Stomach (tissue), 9 donors: ENCODE results near the gene ZNF507. TPM values are rescaled to one million over a fixed set of nuclear protein-coding genes. Genes with fewer than 3 reads are reported as not detected.

Experiments used
- DNase-seq, 2 donors: peaks; one replicate each; pipeline versions ENCODE4 v3.0.0 to v3.0.0-alpha.2; 2013 to 2019
- H3K27ac ChIP-seq, 5 donors: fragments of 200-600 bp in 4 of 5; sonication (generic) in 4 of 5; one replicate each; pipeline ENCODE4 v1.5.1; 2013 to 2019; ENCODE audit warnings: mild to moderate bottlenecking in 1 of 5, moderate library complexity in 1 of 5
- H3K27me3 ChIP-seq, 3 donors: fragments of 200-600 bp; sonication (generic); one replicate each; pipeline ENCODE4 v1.5.1; 2017 to 2019; ENCODE audit warnings: mixed run types in 1 of 3
- H3K36me3 ChIP-seq, 4 donors: fragments of 200-600 bp; sonication (generic); 1 replicate in 3 of 4; 2 replicates in 1 of 4; pipeline ENCODE4 v1.5.1; 2016 to 2019
- H3K4me1 ChIP-seq, 4 donors: fragments of 200-600 bp; sonication (generic); one replicate each; pipeline ENCODE4 v1.5.1; 2016 to 2019
- H3K4me3 ChIP-seq, 4 donors: fragments of 200-600 bp; sonication (generic) in 3 of 4; one replicate each; pipeline ENCODE4 v1.5.1; 2016 to 2019; ENCODE audit warnings: mild to moderate bottlenecking in 1 of 4
- H3K9me3 ChIP-seq, 4 donors: fragments of 200-600 bp; sonication (generic); one replicate each; pipeline ENCODE4 v1.5.1; 2016 to 2019
- EP300 ChIP-seq: sonication (generic); formaldehyde crosslinking; IDR thresholded peaks from one replicate; pipeline ENCODE4 v1.6.1; 2017; ENCODE audit warnings: antibody characterized with exemption
- POLR2A ChIP-seq, 4 donors: fragments of 450-650 bp; IDR thresholded peaks; one replicate each; pipeline ENCODE4 v1.6.1; 2016; ENCODE audit warnings: antibody characterized with exemption in 4 of 4, control low read depth in 2 of 4, mild to moderate bottlenecking in 1 of 4, moderate library complexity in 1 of 4
- POLR2AphosphoS5 ChIP-seq, 3 donors: sonication (generic); formaldehyde crosslinking; IDR thresholded peaks; one replicate each; pipeline ENCODE4 v1.6.1; 2016; ENCODE audit warnings: antibody characterized with exemption in 3 of 3
- WGBS, 5 donors: extraction: QIAGEN DNeasy Blood & Tissue Kit in 3 of 5; methylation state at CpG; one replicate each; pipeline versions ENCODE4 v1.1.5 to v1.1.7; 2013 to 2018; 5-methylcytosine and 5-hydroxymethylcytosine counted together
- intact Hi-C: fragments of 100-400 bp; cut with DNase I; formaldehyde crosslinking; loops from one replicate; pipeline ENCODE4 v1.15.1; 2023; ENCODE audit warnings: low total_unique reads
- polyA plus RNA-seq, 3 donors: library from polyadenylated mRNA; stranded (reverse); fragments of 200-250 nt; gene quantifications; one replicate each; pipeline ENCODE4 v1.2.3, GENCODE V29; 2013
- total RNA-seq, 5 donors: library from RNA; depleted of rRNA; stranded (reverse); fragments of >200 nt; gene quantifications; one replicate each; pipeline versions ENCODE4 v1.1.0 to v1.2.3, GENCODE V29; 2014 to 2016
- TF ChIP-seq, protein P1 (sequence below), 7 experiments: fragments of 450-650 bp in 4 of 7; fragments of 200-600 bp in 3 of 7; sonication (generic) in 3 of 7; IDR thresholded peaks; one replicate each; pipeline ENCODE4 v1.5.1; 2016 to 2019; ENCODE audit warnings: antibody characterized with exemption in 7 of 7, control low read depth in 2 of 7, mild to moderate bottlenecking in 1 of 7
- donor health status: healthy with polysubstance abuse.
- donor health status: Bipolar disorder and iron deficiency.
- donor health status: healthy.

The ZNF507 gene
- total and polyA plus RNA-seq, 8 donors = 2.8 to 76.5 (median 16.9) TPM

DNA sequence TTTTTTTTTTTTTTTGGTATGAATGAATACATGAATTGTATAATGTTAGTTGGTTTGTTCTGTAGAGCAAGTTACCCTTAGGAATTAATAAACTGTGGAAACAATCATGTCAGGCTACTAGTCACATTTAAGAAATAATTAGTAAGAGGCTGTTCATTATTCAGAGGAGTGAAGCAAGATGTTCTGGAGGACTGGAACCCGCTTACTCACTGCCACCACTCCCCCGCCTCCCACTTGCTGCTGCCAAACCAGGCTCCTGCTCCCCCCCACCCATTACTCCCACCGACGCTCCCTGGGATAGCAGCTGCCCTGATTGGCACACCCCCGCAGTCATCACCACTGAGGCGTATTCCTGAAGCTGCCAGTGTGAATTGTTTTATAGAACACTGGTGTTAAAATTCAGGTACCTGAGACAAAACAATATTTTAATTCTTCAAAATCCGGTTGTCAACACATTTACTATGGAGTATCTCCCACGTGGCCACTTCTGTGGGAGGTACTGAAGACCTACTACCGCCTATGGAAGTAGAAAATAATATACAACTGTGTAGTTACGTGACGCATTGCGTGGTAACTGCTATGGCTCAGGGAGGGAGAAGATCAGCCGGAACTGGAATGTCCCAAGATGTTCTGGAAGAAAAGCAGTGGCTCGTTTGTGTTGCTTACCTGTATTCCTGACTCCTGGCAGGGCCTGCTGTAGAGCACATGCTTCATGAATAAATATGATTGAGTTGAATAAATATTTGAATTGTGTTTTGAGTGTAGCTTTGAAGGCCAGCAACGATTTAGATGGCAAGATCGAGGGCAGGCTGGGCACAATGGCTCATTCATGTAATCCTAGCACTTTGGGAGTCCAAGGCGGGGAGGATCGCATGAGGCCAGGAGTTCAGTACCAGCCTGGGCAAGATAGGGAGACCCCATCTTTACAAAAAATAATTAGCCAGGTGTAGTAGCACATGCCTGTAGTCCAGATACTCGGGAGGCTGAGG is 61.9 kb downstream of the ZNF507 start:
- Histone ChIP-seq H3K4me1 (peaks cover 0 to 43% (median 31%) of the 10 kb centered on the region in 4 donors), H3K27me3 (no peaks in the 10 kb centered on the region), H3K9me3 (no peaks in the 10 kb centered on the region), H3K4me3 (peak overlapping the region in 3 of 4 donors; percentile 69 to 86 (median 83)), H3K36me3 (peaks cover 19 to 39% (median 36%) of the 10 kb centered on the region in 4 donors), H3K27ac (peak overlapping the region; percentile 84 to 99 (median 98))
- WGBS, 5 donors = 28 to 60% (median 46%) methylated on average over 18 to 19 of the region's 19 CpGs
- intact Hi-C loops = no loop called here
- no peak for TF ChIP-seq POLR2A (IDR thresholded peaks at IDR 0.05)
- TF ChIP-seq, protein P1, sequence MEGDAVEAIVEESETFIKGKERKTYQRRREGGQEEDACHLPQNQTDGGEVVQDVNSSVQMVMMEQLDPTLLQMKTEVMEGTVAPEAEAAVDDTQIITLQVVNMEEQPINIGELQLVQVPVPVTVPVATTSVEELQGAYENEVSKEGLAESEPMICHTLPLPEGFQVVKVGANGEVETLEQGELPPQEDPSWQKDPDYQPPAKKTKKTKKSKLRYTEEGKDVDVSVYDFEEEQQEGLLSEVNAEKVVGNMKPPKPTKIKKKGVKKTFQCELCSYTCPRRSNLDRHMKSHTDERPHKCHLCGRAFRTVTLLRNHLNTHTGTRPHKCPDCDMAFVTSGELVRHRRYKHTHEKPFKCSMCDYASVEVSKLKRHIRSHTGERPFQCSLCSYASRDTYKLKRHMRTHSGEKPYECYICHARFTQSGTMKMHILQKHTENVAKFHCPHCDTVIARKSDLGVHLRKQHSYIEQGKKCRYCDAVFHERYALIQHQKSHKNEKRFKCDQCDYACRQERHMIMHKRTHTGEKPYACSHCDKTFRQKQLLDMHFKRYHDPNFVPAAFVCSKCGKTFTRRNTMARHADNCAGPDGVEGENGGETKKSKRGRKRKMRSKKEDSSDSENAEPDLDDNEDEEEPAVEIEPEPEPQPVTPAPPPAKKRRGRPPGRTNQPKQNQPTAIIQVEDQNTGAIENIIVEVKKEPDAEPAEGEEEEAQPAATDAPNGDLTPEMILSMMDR (IDR thresholded peaks at IDR 0.05) = no peak
- no peak for TF ChIP-seq EP300
- peak in 2 of 3 donors; percentile 41 to 62 for TF ChIP-seq POLR2AphosphoS5 (IDR thresholded peaks at IDR 0.05)
- peak; percentile 68 to 70 for DNase-seq

DNA sequence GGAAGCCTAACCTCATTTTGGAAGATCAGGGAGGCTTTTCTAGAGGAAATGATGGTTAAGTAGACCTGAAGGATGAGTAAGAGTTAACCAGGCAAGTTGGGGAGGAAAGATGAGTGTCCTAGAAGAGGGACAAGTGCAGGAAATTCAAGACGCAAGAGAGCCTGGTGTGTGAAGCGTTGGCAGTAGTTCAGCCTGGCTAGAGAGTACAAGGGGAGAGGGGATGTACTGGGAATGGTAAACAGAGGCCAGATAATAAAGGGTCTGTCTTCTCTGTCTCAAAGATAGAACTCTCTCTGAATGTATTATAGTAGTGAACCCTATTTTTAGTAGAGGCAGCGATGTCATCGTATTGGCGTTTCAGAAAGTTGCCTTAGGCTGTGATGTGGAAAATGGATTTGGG is 69.8 kb downstream of the ZNF507 start:
- H3K27me3 ChIP-seq = no peaks in the 10 kb centered on the region
- H3K4me3 ChIP-seq = no peak overlapping the region
- intact Hi-C loops = no loop called here
- no peaks in the 10 kb centered on the region for H3K9me3 ChIP-seq
- H3K36me3 ChIP-seq = peaks cover 38 to 85% (median 78%) of the 10 kb centered on the region in 4 donors
- no peaks in the 10 kb centered on the region for H3K4me1 ChIP-seq
- WGBS, 5 donors = 89 to 94% (median 90%) methylated on average over 5 of the region's 5 CpGs
- TF ChIP-seq POLR2A (IDR thresholded peaks at IDR 0.05) (no peak), POLR2AphosphoS5 (IDR thresholded peaks at IDR 0.05) (no peak), EP300 (no peak)
- TF ChIP-seq, protein P1 (IDR thresholded peaks at IDR 0.05) = no peak
- no peak for DNase-seq
- no peak overlapping the region for H3K27ac ChIP-seq

- intact Hi-C loops = no loop called here
- H3K4me3 ChIP-seq = no peak overlapping the region
- WGBS, 5 donors = 89 to 97% (median 95%) methylated on average over 5 of the region's 5 CpGs
- TF ChIP-seq, protein P1 (IDR thresholded peaks at IDR 0.05) = no peak
- TF ChIP-seq POLR2AphosphoS5 (IDR thresholded peaks at IDR 0.05) = no peak
- no peak for TF ChIP-seq POLR2A (IDR thresholded peaks at IDR 0.05)
- TF ChIP-seq EP300 = no peak
- peaks cover 36 to 84% (median 76%) of the 10 kb centered on the region in 4 donors for H3K36me3 ChIP-seq
- no peak overlapping the region for H3K27ac ChIP-seq
- no peaks in the 10 kb centered on the region for H3K27me3 ChIP-seq
- no peaks in the 10 kb centered on the region for H3K9me3 ChIP-seq
- no peak for DNase-seq
- H3K4me1 ChIP-seq = no peaks in the 10 kb centered on the region
These were observed 70.3 kb downstream of the ZNF507 start for GRCh38 chr19:32415669-32416068.

DNA sequence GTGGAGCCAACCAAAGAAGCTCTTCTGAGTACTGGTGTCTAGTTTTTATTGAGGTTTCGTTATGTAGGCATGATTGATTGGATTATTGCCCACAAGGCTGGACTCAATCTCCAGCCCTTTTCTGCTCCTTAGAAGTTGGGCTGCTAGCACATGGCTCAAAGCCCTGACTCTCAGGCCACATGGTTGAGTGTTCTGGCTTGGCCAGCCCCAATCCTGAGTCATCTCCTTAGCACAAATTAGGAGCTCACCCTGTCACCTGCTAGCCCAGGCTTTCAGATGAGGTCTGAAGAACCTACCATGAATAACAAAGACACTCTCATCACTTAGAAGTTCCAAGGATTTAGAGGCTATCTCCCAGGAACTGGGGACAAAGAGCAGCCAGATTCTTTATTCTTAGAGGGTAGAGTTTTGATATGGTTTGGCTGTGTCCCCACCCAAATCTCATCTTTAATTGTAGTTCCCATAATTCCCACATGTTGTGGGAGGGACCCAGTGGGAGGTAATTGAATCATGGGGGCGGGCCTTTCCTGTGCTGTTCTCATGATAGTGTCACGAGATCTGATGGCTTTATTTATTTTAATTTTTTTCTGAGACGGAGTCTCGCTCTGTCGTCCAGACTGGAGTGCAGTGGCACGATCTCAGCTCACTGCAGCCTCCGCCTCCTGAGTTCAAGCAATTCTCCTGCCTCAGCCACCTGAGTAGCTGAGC is 71.5 kb downstream of the ZNF507 start:
- Histone ChIP-seq H3K27ac (no peak overlapping the region), H3K4me1 (peaks cover 0 to 4% (median 0%) of the 10 kb centered on the region in 4 donors), H3K4me3 (no peak overlapping the region), H3K9me3 (no peaks in the 10 kb centered on the region), H3K36me3 (peaks cover 23 to 80% (median 63%) of the 10 kb centered on the region in 4 donors), H3K27me3 (no peaks in the 10 kb centered on the region)
- WGBS, 5 donors = 92 to 96% (median 94%) methylated on average over 8 of the region's 8 CpGs
- intact Hi-C loops = no loop called here
- TF ChIP-seq, protein P1 (IDR thresholded peaks at IDR 0.05) = no peak
- TF ChIP-seq POLR2A (IDR thresholded peaks at IDR 0.05) = no peak
- TF ChIP-seq POLR2AphosphoS5 (IDR thresholded peaks at IDR 0.05) = no peak
- no peak for TF ChIP-seq EP300
- no peak for DNase-seq
